ENCODE measurements around the gene HTR3C.
"Not testable (repeated sequence)": the region's sequence is repeated elsewhere in the genome, so short reads cannot be mapped to it uniquely, and the experiment has no call there.

The HTR3C gene

GRCh38 chr3:184052767-184053166 lies at the start of gene HTR3C:
Gene HTR3C (plus strand): TSS chr3:184053047. CDS start chr3:184053081, 34 bp downstream.
- no peak for DNase-seq

- no peak for DNase-seq
Measured at GRCh38 chr3:184003187-184003967, 49.5 kb upstream of the HTR3C start.

- no peak for DNase-seq
Measured at GRCh38 chr3:184004476-184004875, 48.4 kb upstream of the HTR3C start.

GRCh38 chr3:184005941-184006507 lies 46.8 kb upstream of the HTR3C start:
- DNase-seq: no peak

- not testable (repeated sequence) for DNase-seq
Measured at GRCh38 chr3:184007143-184007813, 45.6 kb upstream of the HTR3C start.

GRCh38 chr3:184008161-184008560 lies 44.7 kb upstream of the HTR3C start:
- DNase-seq: no peak

GRCh38 chr3:184011230-184011876 lies 41.5 kb upstream of the HTR3C start:
- no peak for DNase-seq

- DNase-seq: no peak
Measured at GRCh38 chr3:184011937-184012889, 40.6 kb upstream of the HTR3C start.

GRCh38 chr3:184015381-184016019 lies 37.3 kb upstream of the HTR3C start:
- no peak for DNase-seq

- no peak for DNase-seq
Measured at GRCh38 chr3:184016169-184016570, 36.7 kb upstream of the HTR3C start.

- DNase-seq: peak; percentile 49
Measured at GRCh38 chr3:184016811-184017671, 35.8 kb upstream of the HTR3C start.

GRCh38 chr3:184017672-184018423 lies 35.0 kb upstream of the HTR3C start, which contains the start of gene ABCC5:
Gene ABCC5 (minus strand): TSS chr3:184017884. CDS start chr3:184014392, 3,492 bp downstream.
- DNase-seq: peak; percentile 89

GRCh38 chr3:184018424-184018973 lies 34.3 kb upstream of the HTR3C start:
- DNase-seq: no peak

GRCh38 chr3:184022323-184022722 lies 30.5 kb upstream of the HTR3C start:
- DNase-seq: no peak

GRCh38 chr3:184025256-184025655 lies 27.6 kb upstream of the HTR3C start:
- DNase-seq: not testable (repeated sequence)

GRCh38 chr3:184028275-184028890 lies 24.5 kb upstream of the HTR3C start:
- DNase-seq: not testable (repeated sequence)

- DNase-seq: no peak
Measured at GRCh38 chr3:184029443-184029842, 23.4 kb upstream of the HTR3C start.

- DNase-seq: no peak
Measured at GRCh38 chr3:184030536-184030935, 22.3 kb upstream of the HTR3C start.
